Measurements from ENCODE around the gene MTMR12.

DNA sequence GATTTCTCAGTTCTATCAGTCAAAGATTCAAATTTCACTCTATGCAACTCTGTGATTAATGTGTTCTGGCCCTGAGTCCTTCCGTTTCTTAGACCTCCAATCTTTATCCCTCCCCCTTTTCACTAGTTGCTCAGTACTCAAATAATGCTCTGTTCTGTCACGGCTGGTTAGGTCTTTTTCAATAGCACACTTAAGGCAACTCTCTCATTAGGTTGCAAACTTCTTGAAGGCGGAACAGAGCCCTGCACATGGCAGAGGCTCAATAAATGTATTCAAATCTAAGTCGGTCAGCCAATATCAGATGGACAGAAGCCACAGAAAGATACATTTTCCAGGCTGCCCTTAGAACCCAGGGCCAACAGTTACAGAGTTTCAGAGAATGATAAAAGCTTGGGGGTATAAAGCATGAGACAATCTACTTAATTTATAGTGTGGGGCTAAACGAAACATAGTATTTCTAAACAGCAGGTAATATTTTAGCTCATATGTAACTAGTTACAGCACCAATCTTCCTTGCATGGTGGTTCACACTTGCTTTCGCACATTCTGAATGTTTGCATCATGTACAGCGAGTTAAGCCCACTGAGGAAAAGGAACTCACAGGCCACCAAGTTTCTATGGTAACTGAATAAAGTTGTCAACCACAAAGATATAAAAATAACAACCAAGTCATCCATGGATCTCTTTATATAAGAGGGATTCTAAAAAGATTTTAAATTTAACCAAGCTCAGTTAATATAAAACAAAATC is 71.5 kb downstream of the MTMR12 start:
- TF ChIP-seq POLR2A (IDR thresholded peaks at IDR 0.05), result no peak
- TF ChIP-seq, protein P1, sequence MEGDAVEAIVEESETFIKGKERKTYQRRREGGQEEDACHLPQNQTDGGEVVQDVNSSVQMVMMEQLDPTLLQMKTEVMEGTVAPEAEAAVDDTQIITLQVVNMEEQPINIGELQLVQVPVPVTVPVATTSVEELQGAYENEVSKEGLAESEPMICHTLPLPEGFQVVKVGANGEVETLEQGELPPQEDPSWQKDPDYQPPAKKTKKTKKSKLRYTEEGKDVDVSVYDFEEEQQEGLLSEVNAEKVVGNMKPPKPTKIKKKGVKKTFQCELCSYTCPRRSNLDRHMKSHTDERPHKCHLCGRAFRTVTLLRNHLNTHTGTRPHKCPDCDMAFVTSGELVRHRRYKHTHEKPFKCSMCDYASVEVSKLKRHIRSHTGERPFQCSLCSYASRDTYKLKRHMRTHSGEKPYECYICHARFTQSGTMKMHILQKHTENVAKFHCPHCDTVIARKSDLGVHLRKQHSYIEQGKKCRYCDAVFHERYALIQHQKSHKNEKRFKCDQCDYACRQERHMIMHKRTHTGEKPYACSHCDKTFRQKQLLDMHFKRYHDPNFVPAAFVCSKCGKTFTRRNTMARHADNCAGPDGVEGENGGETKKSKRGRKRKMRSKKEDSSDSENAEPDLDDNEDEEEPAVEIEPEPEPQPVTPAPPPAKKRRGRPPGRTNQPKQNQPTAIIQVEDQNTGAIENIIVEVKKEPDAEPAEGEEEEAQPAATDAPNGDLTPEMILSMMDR (IDR thresholded peaks at IDR 0.05), result no peak
